ENCODE data around the gene CHODL.

CHODL gene

GRCh38 chr21:18285379-18285778 is 40.7 kb downstream of the CHODL start:
- DNase-seq (ENCODE audit: insufficient read length, low spot score) (no peak), FAIRE-seq (no peak)

GRCh38 chr21:18289876-18290275 is 45.2 kb downstream of the CHODL start:
- DNase-seq (ENCODE audit: insufficient read length, low spot score) (no peak), FAIRE-seq (no peak)

- DNase-seq (ENCODE audit: insufficient read length, low spot score) (no peak), FAIRE-seq (no peak)
These were observed 49.5 kb downstream of the CHODL start for GRCh38 chr21:18294100-18294499.

GRCh38 chr21:18298228-18298627 is 53.6 kb downstream of the CHODL start:
- no peak for FAIRE-seq
- DNase-seq (ENCODE audit: insufficient read length, low spot score), result no peak

Data from HTR-8/SVneo (cell line).